ENCODE data around the gene ABTB1.
"Not testable (repeated sequence)": the region's sequence is repeated elsewhere in the genome, so short reads cannot be mapped to it uniquely, and the experiment has no call there.

GRCh38 chr3:127704840-127705239, 32.1 kb downstream of the ABTB1 start:
- TF ChIP-seq, protein P1, sequence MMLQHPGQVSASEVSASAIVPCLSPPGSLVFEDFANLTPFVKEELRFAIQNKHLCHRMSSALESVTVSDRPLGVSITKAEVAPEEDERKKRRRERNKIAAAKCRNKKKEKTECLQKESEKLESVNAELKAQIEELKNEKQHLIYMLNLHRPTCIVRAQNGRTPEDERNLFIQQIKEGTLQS (CRISPR knock-in tag; conservative IDR thresholded peaks at IDR 0.05), result not testable (repeated sequence)
- not testable (repeated sequence) for TF ChIP-seq USF2 (CRISPR knock-in tag; IDR thresholded peaks at IDR 0.05); NFE2L1 (CRISPR knock-in tag; IDR thresholded peaks at IDR 0.05); RELA (CRISPR knock-in tag; IDR thresholded peaks at IDR 0.05; ENCODE audit: borderline replicate concordance)
- TF ChIP-seq, protein P2, sequence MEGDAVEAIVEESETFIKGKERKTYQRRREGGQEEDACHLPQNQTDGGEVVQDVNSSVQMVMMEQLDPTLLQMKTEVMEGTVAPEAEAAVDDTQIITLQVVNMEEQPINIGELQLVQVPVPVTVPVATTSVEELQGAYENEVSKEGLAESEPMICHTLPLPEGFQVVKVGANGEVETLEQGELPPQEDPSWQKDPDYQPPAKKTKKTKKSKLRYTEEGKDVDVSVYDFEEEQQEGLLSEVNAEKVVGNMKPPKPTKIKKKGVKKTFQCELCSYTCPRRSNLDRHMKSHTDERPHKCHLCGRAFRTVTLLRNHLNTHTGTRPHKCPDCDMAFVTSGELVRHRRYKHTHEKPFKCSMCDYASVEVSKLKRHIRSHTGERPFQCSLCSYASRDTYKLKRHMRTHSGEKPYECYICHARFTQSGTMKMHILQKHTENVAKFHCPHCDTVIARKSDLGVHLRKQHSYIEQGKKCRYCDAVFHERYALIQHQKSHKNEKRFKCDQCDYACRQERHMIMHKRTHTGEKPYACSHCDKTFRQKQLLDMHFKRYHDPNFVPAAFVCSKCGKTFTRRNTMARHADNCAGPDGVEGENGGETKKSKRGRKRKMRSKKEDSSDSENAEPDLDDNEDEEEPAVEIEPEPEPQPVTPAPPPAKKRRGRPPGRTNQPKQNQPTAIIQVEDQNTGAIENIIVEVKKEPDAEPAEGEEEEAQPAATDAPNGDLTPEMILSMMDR (IDR thresholded peaks at IDR 0.05), result not testable (repeated sequence)
- TF ChIP-seq, protein P3, sequence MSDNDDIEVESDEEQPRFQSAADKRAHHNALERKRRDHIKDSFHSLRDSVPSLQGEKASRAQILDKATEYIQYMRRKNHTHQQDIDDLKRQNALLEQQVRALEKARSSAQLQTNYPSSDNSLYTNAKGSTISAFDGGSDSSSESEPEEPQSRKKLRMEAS (CRISPR knock-in tag; IDR thresholded peaks at IDR 0.05), result not testable (repeated sequence)
- TF ChIP-seq, protein P4, sequence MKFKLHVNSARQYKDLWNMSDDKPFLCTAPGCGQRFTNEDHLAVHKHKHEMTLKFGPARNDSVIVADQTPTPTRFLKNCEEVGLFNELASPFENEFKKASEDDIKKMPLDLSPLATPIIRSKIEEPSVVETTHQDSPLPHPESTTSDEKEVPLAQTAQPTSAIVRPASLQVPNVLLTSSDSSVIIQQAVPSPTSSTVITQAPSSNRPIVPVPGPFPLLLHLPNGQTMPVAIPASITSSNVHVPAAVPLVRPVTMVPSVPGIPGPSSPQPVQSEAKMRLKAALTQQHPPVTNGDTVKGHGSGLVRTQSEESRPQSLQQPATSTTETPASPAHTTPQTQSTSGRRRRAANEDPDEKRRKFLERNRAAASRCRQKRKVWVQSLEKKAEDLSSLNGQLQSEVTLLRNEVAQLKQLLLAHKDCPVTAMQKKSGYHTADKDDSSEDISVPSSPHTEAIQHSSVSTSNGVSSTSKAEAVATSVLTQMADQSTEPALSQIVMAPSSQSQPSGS (CRISPR knock-in tag; IDR thresholded peaks at IDR 0.05; ENCODE audit: borderline replicate concordance, low read depth), result not testable (repeated sequence)
- TF ChIP-seq, protein P5, sequence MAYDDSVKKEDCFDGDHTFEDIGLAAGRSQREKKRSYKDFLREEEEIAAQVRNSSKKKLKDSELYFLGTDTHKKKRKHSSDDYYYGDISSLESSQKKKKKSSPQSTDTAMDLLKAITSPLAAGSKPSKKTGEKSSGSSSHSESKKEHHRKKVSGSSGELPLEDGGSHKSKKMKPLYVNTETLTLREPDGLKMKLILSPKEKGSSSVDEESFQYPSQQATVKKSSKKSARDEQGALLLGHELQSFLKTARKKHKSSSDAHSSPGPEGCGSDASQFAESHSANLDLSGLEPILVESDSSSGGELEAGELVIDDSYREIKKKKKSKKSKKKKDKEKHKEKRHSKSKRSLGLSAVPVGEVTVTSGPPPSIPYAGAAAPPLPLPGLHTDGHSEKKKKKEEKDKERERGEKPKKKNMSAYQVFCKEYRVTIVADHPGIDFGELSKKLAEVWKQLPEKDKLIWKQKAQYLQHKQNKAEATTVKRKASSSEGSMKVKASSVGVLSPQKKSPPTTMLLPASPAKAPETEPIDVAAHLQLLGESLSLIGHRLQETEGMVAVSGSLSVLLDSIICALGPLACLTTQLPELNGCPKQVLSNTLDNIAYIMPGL (CRISPR knock-in tag; IDR thresholded peaks at IDR 0.05), result not testable (repeated sequence)
